ENCODE data around the gene PCP2.

Gene PCP2

DNA sequence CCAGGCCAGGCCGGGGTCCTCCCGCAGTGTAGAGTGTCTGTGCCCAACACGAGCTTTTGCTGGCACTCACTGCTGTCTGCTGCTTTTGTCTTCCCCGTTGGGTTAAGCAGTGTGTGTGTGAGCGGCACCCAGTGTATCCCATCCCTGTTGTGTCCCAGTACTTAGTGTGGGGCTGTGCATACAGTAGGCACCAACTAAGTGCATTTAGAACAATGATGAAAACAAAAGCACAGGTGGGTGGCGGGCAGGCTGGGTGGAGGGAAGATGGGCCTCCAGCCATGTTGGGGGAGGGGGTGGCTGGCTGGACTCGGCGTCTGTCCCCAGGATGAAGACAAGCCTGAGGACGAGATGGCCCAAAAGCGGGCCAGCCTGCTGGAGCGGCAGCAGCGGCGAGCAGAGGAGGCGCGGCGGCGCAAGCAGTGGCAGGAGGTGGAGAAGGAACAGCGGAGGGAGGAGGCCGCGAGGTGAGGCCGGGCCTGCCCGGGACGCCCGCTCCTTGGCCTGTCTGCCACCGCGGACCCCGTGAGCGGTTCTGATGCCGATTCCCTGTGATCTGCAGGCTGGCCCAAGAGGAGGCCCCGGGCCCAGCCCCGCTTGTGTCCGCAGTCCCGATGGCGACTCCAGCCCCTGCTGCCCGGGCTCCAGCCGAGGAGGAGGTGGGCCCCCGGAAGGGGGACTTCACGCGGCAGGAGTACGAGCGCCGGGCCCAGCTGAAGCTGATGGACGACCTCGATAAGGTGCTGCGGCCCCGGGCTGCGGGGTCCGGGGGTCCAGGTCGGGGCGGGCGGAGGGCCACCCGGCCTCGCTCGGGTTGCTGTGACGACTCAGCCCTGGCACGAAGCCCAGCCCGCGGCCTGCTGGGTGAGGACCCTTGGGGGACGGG lies 18.4 kb downstream of the PCP2 start:
- TF ChIP-seq, protein P1, sequence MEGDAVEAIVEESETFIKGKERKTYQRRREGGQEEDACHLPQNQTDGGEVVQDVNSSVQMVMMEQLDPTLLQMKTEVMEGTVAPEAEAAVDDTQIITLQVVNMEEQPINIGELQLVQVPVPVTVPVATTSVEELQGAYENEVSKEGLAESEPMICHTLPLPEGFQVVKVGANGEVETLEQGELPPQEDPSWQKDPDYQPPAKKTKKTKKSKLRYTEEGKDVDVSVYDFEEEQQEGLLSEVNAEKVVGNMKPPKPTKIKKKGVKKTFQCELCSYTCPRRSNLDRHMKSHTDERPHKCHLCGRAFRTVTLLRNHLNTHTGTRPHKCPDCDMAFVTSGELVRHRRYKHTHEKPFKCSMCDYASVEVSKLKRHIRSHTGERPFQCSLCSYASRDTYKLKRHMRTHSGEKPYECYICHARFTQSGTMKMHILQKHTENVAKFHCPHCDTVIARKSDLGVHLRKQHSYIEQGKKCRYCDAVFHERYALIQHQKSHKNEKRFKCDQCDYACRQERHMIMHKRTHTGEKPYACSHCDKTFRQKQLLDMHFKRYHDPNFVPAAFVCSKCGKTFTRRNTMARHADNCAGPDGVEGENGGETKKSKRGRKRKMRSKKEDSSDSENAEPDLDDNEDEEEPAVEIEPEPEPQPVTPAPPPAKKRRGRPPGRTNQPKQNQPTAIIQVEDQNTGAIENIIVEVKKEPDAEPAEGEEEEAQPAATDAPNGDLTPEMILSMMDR (IDR thresholded peaks at IDR 0.05): no peak
- no peak for DNase-seq

DNA sequence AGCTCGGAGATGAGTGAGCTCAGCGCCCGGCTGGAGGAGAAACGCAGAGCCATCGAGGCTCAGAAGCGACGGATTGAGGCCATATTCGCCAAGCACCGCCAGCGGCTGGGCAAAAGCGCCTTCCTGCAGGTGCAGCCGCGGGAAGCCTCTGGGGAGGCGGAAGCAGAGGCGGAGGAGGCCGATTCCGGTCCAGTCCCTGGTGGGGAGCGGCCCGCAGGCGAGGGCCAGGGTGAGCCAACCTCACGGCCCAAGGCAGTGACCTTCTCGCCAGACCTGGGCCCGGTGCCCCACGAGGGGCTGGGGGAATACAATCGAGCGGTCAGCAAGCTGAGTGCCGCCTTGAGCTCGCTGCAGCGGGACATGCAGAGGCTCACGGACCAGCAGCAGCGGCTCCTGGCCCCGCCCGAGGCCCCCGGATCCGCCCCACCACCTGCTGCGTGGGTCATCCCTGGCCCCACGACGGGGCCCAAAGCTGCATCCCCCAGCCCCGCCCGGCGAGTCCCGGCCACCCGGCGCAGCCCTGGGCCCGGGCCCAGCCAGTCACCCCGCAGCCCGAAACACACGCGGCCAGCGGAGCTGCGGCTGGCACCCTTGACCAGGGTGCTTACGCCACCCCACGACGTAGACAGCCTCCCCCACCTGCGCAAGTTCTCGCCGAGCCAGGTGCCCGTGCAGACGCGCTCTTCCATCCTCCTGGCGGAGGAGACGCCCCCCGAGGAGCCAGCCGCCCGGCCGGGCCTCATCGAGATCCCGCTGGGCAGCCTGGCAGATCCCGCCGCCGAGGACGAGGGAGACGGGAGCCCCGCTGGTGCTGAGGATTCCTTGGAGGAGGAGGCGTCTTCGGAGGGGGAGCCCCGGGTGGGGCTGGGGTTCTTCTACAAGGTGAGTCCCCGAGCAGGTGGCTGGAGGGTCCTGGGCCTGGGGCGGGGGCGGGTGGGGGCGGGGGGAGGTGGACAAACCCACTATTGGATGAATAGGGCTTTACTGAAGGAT lies 20.9 kb downstream of the PCP2 start:
- TF ChIP-seq, protein P1 (IDR thresholded peaks at IDR 0.05): no peak
- intact Hi-C loops (cut with DNase I; ENCODE audit: low total_unique reads): no loop called here
- no peak overlapping the region for H3K4me3 ChIP-seq
- H3K9me3 ChIP-seq: no peaks in the 10 kb centered on the region
- no peaks in the 10 kb centered on the region for H3K4me1 ChIP-seq
- peaks cover 0 to 2% of the 10 kb centered on the region in 2 donors for H3K27me3 ChIP-seq
- DNase-seq: no peak
- H3K27ac ChIP-seq: no peak overlapping the region
- peaks cover 0 to 59% (median 2%) of the 10 kb centered on the region in 3 donors for H3K36me3 ChIP-seq

More for the DNA sequence above, 18.4 kb downstream of the PCP2 start:
- H3K4me1 ChIP-seq: peaks cover 0 to 14% (median 0%) of the 10 kb centered on the region in 4 donors
- no peak overlapping the region for H3K4me3 ChIP-seq
- H3K9me3 ChIP-seq: no peaks in the 10 kb centered on the region
- no peak overlapping the region for H3K27ac ChIP-seq
- H3K27me3 ChIP-seq: peaks cover 0 to 2% of the 10 kb centered on the region in 2 donors
- peaks cover 9 to 77% (median 27%) of the 10 kb centered on the region in 3 donors for H3K36me3 ChIP-seq
- intact Hi-C loops (cut with DNase I; ENCODE audit: low total_unique reads): no loop called here

DNA sequence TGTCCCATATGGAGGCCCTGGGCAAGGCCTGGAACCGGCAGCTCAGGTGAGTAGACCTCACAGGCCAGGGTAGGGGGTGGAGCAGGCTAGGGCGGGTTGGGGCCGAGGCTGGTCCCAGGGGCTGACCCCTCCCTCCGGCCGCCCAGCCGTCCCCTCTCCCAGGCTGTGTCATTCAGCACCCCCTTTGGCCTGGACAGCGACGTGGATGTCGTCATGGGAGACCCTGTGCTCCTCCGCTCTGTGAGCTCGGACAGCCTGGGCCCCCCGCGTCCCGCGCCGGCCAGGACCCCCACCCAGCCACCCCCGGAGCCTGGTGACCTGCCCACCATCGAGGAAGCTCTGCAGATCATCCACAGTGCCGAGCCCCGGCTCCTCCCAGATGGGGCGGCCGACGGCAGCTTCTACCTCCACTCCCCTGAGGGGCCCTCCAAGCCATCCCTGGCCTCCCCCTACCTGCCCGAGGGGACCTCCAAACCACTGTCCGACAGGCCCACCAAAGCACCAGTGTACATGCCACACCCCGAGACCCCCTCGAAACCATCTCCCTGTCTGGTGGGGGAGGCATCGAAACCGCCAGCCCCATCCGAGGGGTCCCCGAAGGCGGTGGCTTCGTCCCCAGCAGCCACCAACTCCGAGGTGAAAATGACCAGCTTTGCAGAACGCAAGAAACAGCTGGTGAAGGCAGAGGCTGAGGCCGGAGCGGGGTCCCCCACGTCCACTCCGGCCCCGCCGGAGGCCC lies 21.8 kb downstream of the PCP2 start:
- H3K4me1 ChIP-seq: no peaks in the 10 kb centered on the region
- TF ChIP-seq, protein P1 (IDR thresholded peaks at IDR 0.05): no peak
- no peak for DNase-seq
- H3K36me3 ChIP-seq: peaks cover 0 to 50% (median 0%) of the 10 kb centered on the region in 3 donors
- no peak overlapping the region for H3K27ac ChIP-seq
- H3K27me3 ChIP-seq: peaks cover 0 to 7% of the 10 kb centered on the region in 2 donors
- intact Hi-C loops (cut with DNase I; ENCODE audit: low total_unique reads): no loop called here
- no peaks in the 10 kb centered on the region for H3K9me3 ChIP-seq
- no peak overlapping the region for H3K4me3 ChIP-seq

DNA sequence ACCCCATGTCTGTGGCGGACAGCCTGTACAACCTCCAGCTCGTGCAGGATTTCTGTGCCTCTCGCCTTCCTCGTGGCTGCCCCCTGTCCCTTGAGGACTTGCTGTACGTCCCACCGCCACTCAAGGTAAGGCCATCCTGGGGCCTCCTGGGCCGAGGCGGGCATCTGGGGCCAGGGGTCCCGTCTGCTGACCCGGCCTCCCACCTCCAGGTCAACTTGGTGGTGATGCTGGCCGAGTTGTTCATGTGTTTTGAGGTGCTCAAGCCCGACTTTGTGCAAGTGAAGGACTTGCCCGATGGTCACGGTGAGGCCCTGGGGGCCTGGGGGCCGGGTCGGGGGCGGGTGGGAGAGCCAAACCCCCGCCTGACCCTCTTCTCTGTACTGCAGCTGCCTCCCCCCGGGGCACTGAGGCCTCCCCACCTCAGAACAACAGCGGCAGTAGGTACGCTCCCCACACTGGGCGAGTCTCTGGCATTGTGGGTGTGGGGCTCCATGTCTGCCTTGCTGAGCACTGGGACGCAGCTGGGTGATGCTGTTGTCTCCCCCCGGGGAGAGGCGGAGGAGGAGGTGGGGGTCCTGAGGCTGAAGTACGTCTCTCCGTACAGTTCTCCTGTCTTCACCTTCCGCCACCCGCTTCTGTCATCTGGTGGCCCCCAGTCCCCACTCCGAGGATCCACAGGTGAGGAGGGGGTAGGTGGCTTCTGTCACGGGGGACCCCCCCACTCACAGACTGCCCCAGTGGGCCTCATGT lies 22.9 kb downstream of the PCP2 start:
- intact Hi-C loops (cut with DNase I; ENCODE audit: low total_unique reads): no loop called here
- no peaks in the 10 kb centered on the region for H3K4me1 ChIP-seq
- H3K27ac ChIP-seq: no peak overlapping the region
- H3K36me3 ChIP-seq: peaks cover 0 to 47% (median 0%) of the 10 kb centered on the region in 3 donors
- no peak for DNase-seq
- H3K4me3 ChIP-seq: no peak overlapping the region
- TF ChIP-seq, protein P1 (IDR thresholded peaks at IDR 0.05): no peak
- H3K9me3 ChIP-seq: no peaks in the 10 kb centered on the region
- peaks cover 0 to 16% of the 10 kb centered on the region in 2 donors for H3K27me3 ChIP-seq

All from tibial artery (tissue), 4 donors.